K562 (cell line): ENCODE data around the gene PITPNM1. TPM values are rescaled to one million over a fixed set of nuclear protein-coding genes. Genes with fewer than 3 reads are reported as not detected.
A peak's percentile ranks its signal among the peaks of the same experiment; 100 is the strongest.

Source experiments
- BMI1 ChIP-seq: fragments of 150-350 bp; IDR thresholded peaks from 2 replicates; pipeline ENCODE4 v1.6.1; 2014; ENCODE audit warnings: low read length
- CREB3L1 ChIP-seq: fragments of 450-650 bp; IDR thresholded peaks from 2 replicates; pipeline ENCODE4 v1.6.1; 2014; ENCODE audit warnings: low read depth, mild to moderate bottlenecking, moderate library complexity, borderline replicate concordance
- FOXA1 ChIP-seq: fragments of 450-650 bp; IDR thresholded peaks from 2 replicates; pipeline ENCODE4 v1.6.1; 2016; ENCODE audit warnings: mild to moderate bottlenecking, borderline replicate concordance
- FOXA3 ChIP-seq, 2 experiments: fragments of 450-650 bp in 1 of 2; sonication (generic) in 1 of 2; formaldehyde crosslinking; IDR thresholded peaks in 1 of 2; conservative IDR thresholded peaks in 1 of 2; 2 replicates each; pipeline versions ENCODE4 v1.4.0 to v1.8.0; 2020 to 2022; ENCODE audit warnings: mild to moderate bottlenecking in 2 of 2, missing genetic modification reagents in 1 of 2
- HNRNPL ChIP-seq: fragments of 200-400 bp; formaldehyde crosslinking; IDR thresholded peaks from 2 replicates; pipeline ENCODE4 v1.6.1; 2017; ENCODE audit warnings: low read depth, mild to moderate bottlenecking, low read length
- KHSRP ChIP-seq: fragments of 450-650 bp; IDR thresholded peaks from 2 replicates; pipeline ENCODE4 v1.6.1; 2017
- MXD1 ChIP-seq: fragments of 250-450 bp; sonication (Bioruptor Pico); IDR thresholded peaks from 2 replicates; pipeline ENCODE4 v1.8.0; 2021; ENCODE audit warnings: borderline replicate concordance, mild to moderate bottlenecking, moderate library complexity; ENCODE audit not compliant: poor library complexity, severe bottlenecking
- NFATC3 ChIP-seq: fragments of 450-650 bp; IDR thresholded peaks from 2 replicates; pipeline ENCODE4 v1.6.1; 2017; ENCODE audit warnings: mild to moderate bottlenecking
- NFE2L1 ChIP-seq: fragments of 450-650 bp; IDR thresholded peaks from 2 replicates; pipeline ENCODE4 v1.6.1; 2016; ENCODE audit warnings: missing genetic modification characterization, low read depth, mild to moderate bottlenecking, missing compliant biosample characterization, moderate library complexity, borderline replicate concordance
- STAT5B ChIP-seq: fragments of 250-450 bp; sonication (Bioruptor Pico); IDR thresholded peaks from 2 replicates; pipeline ENCODE4 v1.8.0; 2021; ENCODE audit warnings: mild to moderate bottlenecking, inconsistent platforms
- TFE3 ChIP-seq: fragments of 450-650 bp; formaldehyde crosslinking; IDR thresholded peaks from 2 replicates; pipeline ENCODE4 v1.4.0; 2020; ENCODE audit warnings: mild to moderate bottlenecking, mixed read lengths
- ZBTB8A ChIP-seq: fragments of 450-650 bp; IDR thresholded peaks from 2 replicates; pipeline ENCODE4 v1.6.1; 2018; ENCODE audit warnings: mild to moderate bottlenecking, moderate library complexity; ENCODE audit not compliant: partially characterized antibody
- ZHX1 ChIP-seq: fragments of 150-350 bp; conservative IDR thresholded peaks from 2 replicates; pipeline ENCODE4 v1.6.1; 2014; ENCODE audit warnings: low read length
- ZNF217 ChIP-seq: sonication (generic); formaldehyde crosslinking; IDR thresholded peaks from 2 replicates; pipeline ENCODE4 v1.8.0; 2022; ENCODE audit warnings: mild to moderate bottlenecking, missing genetic modification reagents
- ZNF274 ChIP-seq: IDR thresholded peaks from 2 replicates; pipeline ENCODE4 v1.6.1; 2011; ENCODE audit warnings: low read depth, mild to moderate bottlenecking, low read length, moderate library complexity, borderline replicate concordance
- ZNF639 ChIP-seq, 2 experiments: fragments of 200-800 bp in 1 of 2; sonication (Bioruptor generic) in 1 of 2; sonication (generic) in 1 of 2; formaldehyde crosslinking in 1 of 2; IDR thresholded peaks in 1 of 2; conservative IDR thresholded peaks in 1 of 2; 2 replicates each; pipeline versions ENCODE4 v1.5.0 to v1.6.1; 2016 to 2020; ENCODE audit warnings: missing compliant biosample characterization in 1 of 2, missing genetic modification characterization in 1 of 2, missing genetic modification reagents in 1 of 2
- polyA plus RNA-seq, 8 experiments: library from polyadenylated mRNA; depleted of rRNA in 4 of 8; stranded (reverse) in 5 of 8; unstranded in 3 of 8; fragments of >200 nt; fragmentation: Nextera tagmentation in 2 of 8; fragmentation: Illumina TruSeq in 1 of 8; extraction: Ambion mirVana in 2 of 8; extraction: Trizol in 1 of 8; gene quantifications; 2 replicates each; pipeline versions ENCODE4 v1.2.1 to v1.2.3, GENCODE V29; 2011 to 2014; ENCODE audit warnings: inconsistent platforms in 1 of 8, missing spikeins in 1 of 8
- total RNA-seq, 7 experiments: library from RNA; depleted of rRNA in 6 of 7; stranded (reverse); fragments of >200 nt in 6 of 7; fragmentation: Illumina TruSeq in 2 of 7; extraction: Trizol in 2 of 7; gene quantifications; 2 replicates each; pipeline versions ENCODE4 v1.2.1 to v1.2.3, GENCODE V29; 2011 to 2021; ENCODE audit warnings: low replicate concordance in 1 of 7
- TF ChIP-seq, protein P1 (sequence below): fragments of 450-650 bp; IDR thresholded peaks from 2 replicates; pipeline ENCODE4 v1.6.1; 2016; ENCODE audit warnings: missing biosample characterization, missing genetic modification characterization

PITPNM1 gene
- total and polyA plus RNA-seq, 9 of the 15 experiments (the other 6 are each of a cell fraction or from before 2014, with no cell fraction given): 0.11 to 53.7 (median 16.0) TPM

GRCh38 chr11:67508486-67509121 is 3.4 kb upstream of the PITPNM1 start (continued):
- TF ChIP-seq NFE2L1 (tag) (no peak), CREB3L1 (peak; percentile 81), HNRNPL (no peak), ZBTB8A (no peak), TFE3 (CRISPR knock-in tag) (no peak), MXD1 (CRISPR knock-in tag) (peak; percentile 9), STAT5B (CRISPR knock-in tag) (no peak), NFATC3 (no peak), KHSRP (peak; percentile 76), BMI1 (peak; percentile 97), FOXA1 (no peak), ZNF639 (CRISPR knock-in tag; conservative IDR thresholded peaks at IDR 0.05 in 1 of 2, IDR thresholded peaks at IDR 0.05 in 1 of 2) (peak in 1 of 2 experiments; percentile 79; a peak in 1 of 4 replicates), FOXA3 (CRISPR knock-in tag; conservative IDR thresholded peaks at IDR 0.05 in 1 of 2, IDR thresholded peaks at IDR 0.05 in 1 of 2) (peak in 1 of 2 experiments; percentile 80; a peak in 2 of 4 replicates), ZHX1 (peak; percentile 83; the same call in 1 of the 2 replicates), ZNF274 (peak; percentile 19; the same call in 1 of the 2 replicates), ZNF217 (CRISPR knock-in tag) (no peak)
- TF ChIP-seq, protein P1, sequence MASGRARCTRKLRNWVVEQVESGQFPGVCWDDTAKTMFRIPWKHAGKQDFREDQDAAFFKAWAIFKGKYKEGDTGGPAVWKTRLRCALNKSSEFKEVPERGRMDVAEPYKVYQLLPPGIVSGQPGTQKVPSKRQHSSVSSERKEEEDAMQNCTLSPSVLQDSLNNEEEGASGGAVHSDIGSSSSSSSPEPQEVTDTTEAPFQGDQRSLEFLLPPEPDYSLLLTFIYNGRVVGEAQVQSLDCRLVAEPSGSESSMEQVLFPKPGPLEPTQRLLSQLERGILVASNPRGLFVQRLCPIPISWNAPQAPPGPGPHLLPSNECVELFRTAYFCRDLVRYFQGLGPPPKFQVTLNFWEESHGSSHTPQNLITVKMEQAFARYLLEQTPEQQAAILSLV (tag): no peak
